CD4-positive, alpha-beta T cell treated with Interleukin-21 for 1 hour (primary cell): ENCODE measurements around the gene OLFML2A.
"Not testable (repeated sequence)": the region's sequence is repeated elsewhere in the genome, so short reads cannot be mapped to it uniquely, and the experiment has no call there.

Source experiments
- DNase-seq: peaks from one replicate; pipeline ENCODE4 v3.0.0-alpha.2; 2020

Gene OLFML2A

GRCh38 chr9:124761710-124762109 lies 15.2 kb upstream of the OLFML2A start:
- no peak for DNase-seq

GRCh38 chr9:124762633-124763032 lies 14.3 kb upstream of the OLFML2A start:
- no peak for DNase-seq

- DNase-seq, result no peak
These were observed 12.0 kb upstream of the OLFML2A start for GRCh38 chr9:124764774-124765438.

- no peak for DNase-seq
These were observed 11.5 kb upstream of the OLFML2A start for GRCh38 chr9:124765439-124765835.

- no peak for DNase-seq
These were observed 10.6 kb upstream of the OLFML2A start for GRCh38 chr9:124766326-124766725.

GRCh38 chr9:124766815-124767554 lies 9.9 kb upstream of the OLFML2A start:
- no peak for DNase-seq

GRCh38 chr9:124767821-124768220 lies 9.1 kb upstream of the OLFML2A start:
- no peak for DNase-seq

GRCh38 chr9:124768334-124768733 lies 8.6 kb upstream of the OLFML2A start:
- no peak for DNase-seq

GRCh38 chr9:124768750-124769548 lies 8.0 kb upstream of the OLFML2A start:
- no peak for DNase-seq

GRCh38 chr9:124769549-124770358 lies 7.2 kb upstream of the OLFML2A start:
- DNase-seq, result no peak

- DNase-seq, result peak; percentile 47
These were observed 6.4 kb upstream of the OLFML2A start for GRCh38 chr9:124770359-124771020.

GRCh38 chr9:124771021-124771866 lies 5.7 kb upstream of the OLFML2A start, which contains the start of gene NR6A1:
NR6A1 (minus strand) TSS chr9:124771311.
- peak; percentile 94 for DNase-seq

GRCh38 chr9:124771867-124772679 lies 4.9 kb upstream of the OLFML2A start:
- DNase-seq, result peak; percentile 37

GRCh38 chr9:124772877-124773276 lies 4.1 kb upstream of the OLFML2A start:
- DNase-seq, result not testable (repeated sequence)

- DNase-seq, result no peak
These were observed 3.3 kb upstream of the OLFML2A start for GRCh38 chr9:124773473-124774128.

GRCh38 chr9:124774129-124774978 lies 2.6 kb upstream of the OLFML2A start:
- peak; percentile 84 for DNase-seq

- DNase-seq, result no peak
These were observed 347 bp upstream of the OLFML2A start for GRCh38 chr9:124776618-124776953.

GRCh38 chr9:124778575-124779367 lies 1.8 kb downstream of the OLFML2A start:
- no peak for DNase-seq
